ENCODE measurements around the gene ETS2. TPM values are rescaled to one million over a fixed set of nuclear protein-coding genes. Genes with fewer than 3 reads are reported as not detected.
A peak's percentile ranks its signal among the peaks of the same experiment; 100 is the strongest.

The ETS2 gene
- total and polyA plus RNA-seq, 10 of the 15 experiments (the other 5 are each of a cell fraction or from before 2014, with no cell fraction given), result 0.52 to 8.6 (median 3.8) TPM

GRCh38 chr21:38804789-38805327, 871 bp upstream of the ETS2 start:
- ATAC-seq, result peak; percentile 9

More at GRCh38 chr21:38804789-38805327, 871 bp upstream of the ETS2 start:
- Histone ChIP-seq H3K4me3 (peak overlapping the region; percentile 83), H3K27me3 (replicated peaks in 1 of 2; ENCODE audit: control insufficient read depth in 2 of 2, insufficient read depth in 2 of 2, low read length in 1 of 2) (no peaks in the 10 kb centered on the region; a peak in 1 of 4 replicates), H3K9me3 (replicated peaks; ENCODE audit: control insufficient read depth, insufficient read depth, low read length) (no peaks in the 10 kb centered on the region), H3K36me3 (ENCODE audit: control insufficient read depth in 2 of 2, insufficient read depth in 2 of 2, low read length in 1 of 2) (no peaks in the 10 kb centered on the region), H3K79me2 (ENCODE audit: control insufficient read depth, insufficient read depth, low read length) (no peaks in the 10 kb centered on the region), H4K20me1 (ENCODE audit: control insufficient read depth, insufficient read depth) (no peaks in the 10 kb centered on the region), H2AFZ (ENCODE audit: control insufficient read depth, low read depth, low read length) (peak overlapping the region; percentile 77), H3K4me1 (ENCODE audit: control insufficient read depth, insufficient read depth, low read length) (peaks cover 11% of the 10 kb centered on the region), H3K9ac (ENCODE audit: control insufficient read depth, insufficient read depth, low read length) (peak overlapping the region; percentile 28), H3K27ac (ENCODE audit: control insufficient read depth, insufficient read depth) (no peak overlapping the region), H3K4me2 (ENCODE audit: control insufficient read depth, insufficient read depth) (peak overlapping the region; percentile 99)
- no peak for DNase-seq (ENCODE audit: low read depth, low spot score)
- WGBS (ENCODE audit: insufficient coverage, insufficient replicate concordance, low lambda C conversion rate, missing lambda C conversion rate), result 19% methylated on average over 26 of the region's 26 CpGs
- in situ Hi-C loops (cut with MboI), result no loop called here
- POLR2A ChIA-PET, result no interaction called here
- SMC1A ChIA-PET (ENCODE audit: uncharacterized antibody, unreplicated experiment), result interaction anchor here (1.2 kb wide), 1 partner anchor 35 kb away, joined by 3 read pairs; no protein-coding TSS in a partner anchor
- CTCF ChIA-PET, result no interaction called here
- RAD21 ChIA-PET (ENCODE audit: unreplicated experiment), result no interaction called here
- no TSS peak for BruUV-seq (replicated peaks)
- intact Hi-C loops (cut with micrococcal nuclease; ENCODE audit: unreplicated experiment), result no loop called here
- TF ChIP-seq PAX5 (IDR thresholded peaks at IDR 0.05; ENCODE audit: borderline replicate concordance, low read depth, low read length) (no peak), RAD21 (IDR thresholded peaks at IDR 0.05; ENCODE audit: insufficient read depth, low read depth, low read length) (peak; percentile 22; the same call in 1 of the 2 replicates), CREM (IDR thresholded peaks at IDR 0.05; ENCODE audit: low read depth) (0 out of 2 replicates have a peak, but pooled peaks have one; percentile 26), IKZF1 (conservative IDR thresholded peaks at IDR 0.05) (peak; percentile 29), TCF12 (IDR thresholded peaks at IDR 0.05; ENCODE audit: low read depth, low read length) (no peak), RUNX3 (IDR thresholded peaks at IDR 0.05; ENCODE audit: low read length) (peak; percentile 78), EED (IDR thresholded peaks at IDR 0.05; ENCODE audit: low read depth) (peak; percentile 60; the same call in 1 of the 2 replicates)
- TF ChIP-seq, protein P1, sequence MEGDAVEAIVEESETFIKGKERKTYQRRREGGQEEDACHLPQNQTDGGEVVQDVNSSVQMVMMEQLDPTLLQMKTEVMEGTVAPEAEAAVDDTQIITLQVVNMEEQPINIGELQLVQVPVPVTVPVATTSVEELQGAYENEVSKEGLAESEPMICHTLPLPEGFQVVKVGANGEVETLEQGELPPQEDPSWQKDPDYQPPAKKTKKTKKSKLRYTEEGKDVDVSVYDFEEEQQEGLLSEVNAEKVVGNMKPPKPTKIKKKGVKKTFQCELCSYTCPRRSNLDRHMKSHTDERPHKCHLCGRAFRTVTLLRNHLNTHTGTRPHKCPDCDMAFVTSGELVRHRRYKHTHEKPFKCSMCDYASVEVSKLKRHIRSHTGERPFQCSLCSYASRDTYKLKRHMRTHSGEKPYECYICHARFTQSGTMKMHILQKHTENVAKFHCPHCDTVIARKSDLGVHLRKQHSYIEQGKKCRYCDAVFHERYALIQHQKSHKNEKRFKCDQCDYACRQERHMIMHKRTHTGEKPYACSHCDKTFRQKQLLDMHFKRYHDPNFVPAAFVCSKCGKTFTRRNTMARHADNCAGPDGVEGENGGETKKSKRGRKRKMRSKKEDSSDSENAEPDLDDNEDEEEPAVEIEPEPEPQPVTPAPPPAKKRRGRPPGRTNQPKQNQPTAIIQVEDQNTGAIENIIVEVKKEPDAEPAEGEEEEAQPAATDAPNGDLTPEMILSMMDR (IDR thresholded peaks at IDR 0.05 in 2 of 3, conservative IDR thresholded peaks at IDR 0.05 in 1 of 3; ENCODE audit: control insufficient read depth in 2 of 3, extremely low read depth in 1 of 3, insufficient read depth in 1 of 3, low read depth in 3 of 3, low read length in 3 of 3), result peak; percentile 25 to 36 (median 32); a peak in 3 of 6 replicates
- FAIRE-seq, result no peak
